SK-N-SH treated with all-trans-retinoic acid at 6 μM for 48 hours (cell line): ENCODE measurements around the gene CBLIF.
"Not testable (repeated sequence)": the region's sequence is repeated elsewhere in the genome, so short reads cannot be mapped to it uniquely, and the experiment has no call there.

Experiments
- ATAC-seq: fragments of 200-7000 bp; cut with Tn5 transposase; 3 replicates; pipeline ENCODE4 v1.9.1; 2020; ENCODE audit warnings: mild to moderate bottlenecking, moderate library complexity
- ARNTL ChIP-seq: fragments of 450-650 bp; formaldehyde crosslinking; IDR thresholded peaks from 2 replicates; pipeline ENCODE4 v1.5.0; 2020; ENCODE audit warnings: low read depth, mild to moderate bottlenecking, moderate library complexity, borderline replicate concordance
- BACH2 ChIP-seq: fragments of 250-450 bp; sonication (Bioruptor Pico); IDR thresholded peaks from 2 replicates; pipeline ENCODE4 v1.9.0; 2021; ENCODE audit warnings: mild to moderate bottlenecking, borderline replicate concordance
- CSDC2 ChIP-seq: fragments of 250-450 bp; sonication (Bioruptor Pico); IDR thresholded peaks from 2 replicates; pipeline ENCODE4 v1.5.0; 2020; ENCODE audit warnings: mild to moderate bottlenecking, moderate library complexity
- CSRNP3 ChIP-seq: fragments of 250-450 bp; sonication (Bioruptor Pico); IDR thresholded peaks from 2 replicates; pipeline ENCODE4 v1.5.1; 2021; ENCODE audit warnings: mild to moderate bottlenecking, moderate library complexity
- ESRRG ChIP-seq: fragments of 250-450 bp; sonication (Bioruptor Pico); IDR thresholded peaks from 2 replicates; pipeline ENCODE4 v1.6.1; 2021; ENCODE audit warnings: mild to moderate bottlenecking
- GLIS3 ChIP-seq: fragments of 250-450 bp; sonication (Bioruptor Pico); IDR thresholded peaks from 2 replicates; pipeline ENCODE4 v1.5.0; 2020; ENCODE audit warnings: mild to moderate bottlenecking, moderate library complexity
- ISL1 ChIP-seq: fragments of 250-450 bp; sonication (Bioruptor Pico); IDR thresholded peaks from 2 replicates; pipeline ENCODE4 v2.1.2; 2022; ENCODE audit warnings: mild to moderate bottlenecking, moderate library complexity
- OSR1 ChIP-seq: fragments of 250-450 bp; sonication (Bioruptor Pico); IDR thresholded peaks from 2 replicates; pipeline ENCODE4 v1.8.0; 2022; ENCODE audit warnings: moderate library complexity, mild to moderate bottlenecking, inconsistent platforms
- PPARA ChIP-seq: fragments of 250-450 bp; sonication (Bioruptor Pico); IDR thresholded peaks from 2 replicates; pipeline ENCODE4 v1.5.0; 2020; ENCODE audit warnings: mild to moderate bottlenecking, borderline replicate concordance
- RARB ChIP-seq: fragments of 250-450 bp; sonication (Bioruptor Pico); IDR thresholded peaks from 2 replicates; pipeline ENCODE4 v1.8.0; 2021; ENCODE audit warnings: mild to moderate bottlenecking, moderate library complexity
- SNAI2 ChIP-seq: fragments of 250-450 bp; sonication (Bioruptor Pico); IDR thresholded peaks from 2 replicates; pipeline ENCODE4 v1.5.0; 2020; ENCODE audit warnings: mild to moderate bottlenecking, moderate library complexity
- TCF4 ChIP-seq: fragments of 250-450 bp; sonication (Bioruptor Pico); IDR thresholded peaks from 2 replicates; pipeline ENCODE4 v1.8.0; 2021; ENCODE audit warnings: mild to moderate bottlenecking, moderate library complexity, borderline replicate concordance
- TOX ChIP-seq: fragments of 250-450 bp; sonication (Bioruptor Pico); IDR thresholded peaks from 2 replicates; pipeline ENCODE4 v1.8.0; 2021; ENCODE audit warnings: mild to moderate bottlenecking, moderate library complexity, borderline replicate concordance
- ZC3H10 ChIP-seq: fragments of 250-450 bp; sonication (Bioruptor Pico); IDR thresholded peaks from 2 replicates; pipeline ENCODE4 v1.5.1; 2021; ENCODE audit warnings: mild to moderate bottlenecking, moderate library complexity
- ZFP3 ChIP-seq: fragments of 250-450 bp; sonication (Bioruptor Pico); IDR thresholded peaks from 2 replicates; pipeline ENCODE4 v1.5.0; 2020; ENCODE audit warnings: mild to moderate bottlenecking, moderate library complexity
- ZFP30 ChIP-seq: fragments of 450-650 bp; formaldehyde crosslinking; IDR thresholded peaks from 2 replicates; pipeline ENCODE4 v1.5.0; 2022; ENCODE audit warnings: mild to moderate bottlenecking, moderate library complexity
- ZNF565 ChIP-seq: fragments of 450-650 bp; formaldehyde crosslinking; conservative IDR thresholded peaks from 2 replicates; pipeline ENCODE4 v1.5.0; 2020; ENCODE audit warnings: low read depth, mild to moderate bottlenecking, moderate library complexity
- ZNF70 ChIP-seq: fragments of 450-650 bp; formaldehyde crosslinking; IDR thresholded peaks from 2 replicates; pipeline ENCODE4 v1.5.0; 2020; ENCODE audit warnings: mild to moderate bottlenecking, moderate library complexity
- ZNF8 ChIP-seq: fragments of 450-650 bp; formaldehyde crosslinking; IDR thresholded peaks from 2 replicates; pipeline ENCODE4 v1.5.0; 2020; ENCODE audit warnings: mild to moderate bottlenecking, moderate library complexity
- TF ChIP-seq, protein P1 (sequence below): fragments of 250-450 bp; sonication (Bioruptor Pico); IDR thresholded peaks from 2 replicates; pipeline ENCODE4 v1.5.1; 2020; ENCODE audit warnings: low read depth, mild to moderate bottlenecking, moderate library complexity
- TF ChIP-seq, protein P2 (sequence below): fragments of 250-450 bp; sonication (Bioruptor Pico); IDR thresholded peaks from 2 replicates; pipeline ENCODE4 v1.8.0; 2020; ENCODE audit warnings: mild to moderate bottlenecking, moderate library complexity, borderline replicate concordance
- TF ChIP-seq, protein P3 (sequence below): fragments of 250-450 bp; sonication (Bioruptor Pico); IDR thresholded peaks from 2 replicates; pipeline ENCODE4 v1.5.0; 2020; ENCODE audit warnings: mild to moderate bottlenecking, moderate library complexity

CBLIF gene

GRCh38 chr11:59822989-59823566 is 22.2 kb downstream of the CBLIF start (continued):
- TF ChIP-seq ZC3H10 (no peak), RARB (CRISPR knock-in tag) (no peak), ZFP3 (no peak)
- TF ChIP-seq, protein P1, sequence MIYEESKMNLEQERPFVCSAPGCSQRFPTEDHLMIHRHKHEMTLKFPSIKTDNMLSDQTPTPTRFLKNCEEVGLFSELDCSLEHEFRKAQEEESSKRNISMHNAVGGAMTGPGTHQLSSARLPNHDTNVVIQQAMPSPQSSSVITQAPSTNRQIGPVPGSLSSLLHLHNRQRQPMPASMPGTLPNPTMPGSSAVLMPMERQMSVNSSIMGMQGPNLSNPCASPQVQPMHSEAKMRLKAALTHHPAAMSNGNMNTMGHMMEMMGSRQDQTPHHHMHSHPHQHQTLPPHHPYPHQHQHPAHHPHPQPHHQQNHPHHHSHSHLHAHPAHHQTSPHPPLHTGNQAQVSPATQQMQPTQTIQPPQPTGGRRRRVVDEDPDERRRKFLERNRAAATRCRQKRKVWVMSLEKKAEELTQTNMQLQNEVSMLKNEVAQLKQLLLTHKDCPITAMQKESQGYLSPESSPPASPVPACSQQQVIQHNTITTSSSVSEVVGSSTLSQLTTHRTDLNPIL = no peak
- TF ChIP-seq, all 23 proteins: peak for 0

GRCh38 chr11:59818572-59818971 is 26.7 kb downstream of the CBLIF start:
- ATAC-seq = no peak
- TF ChIP-seq BACH2 = no peak
- no peak for TF ChIP-seq RARB (CRISPR knock-in tag)
- TF ChIP-seq, protein P2, sequence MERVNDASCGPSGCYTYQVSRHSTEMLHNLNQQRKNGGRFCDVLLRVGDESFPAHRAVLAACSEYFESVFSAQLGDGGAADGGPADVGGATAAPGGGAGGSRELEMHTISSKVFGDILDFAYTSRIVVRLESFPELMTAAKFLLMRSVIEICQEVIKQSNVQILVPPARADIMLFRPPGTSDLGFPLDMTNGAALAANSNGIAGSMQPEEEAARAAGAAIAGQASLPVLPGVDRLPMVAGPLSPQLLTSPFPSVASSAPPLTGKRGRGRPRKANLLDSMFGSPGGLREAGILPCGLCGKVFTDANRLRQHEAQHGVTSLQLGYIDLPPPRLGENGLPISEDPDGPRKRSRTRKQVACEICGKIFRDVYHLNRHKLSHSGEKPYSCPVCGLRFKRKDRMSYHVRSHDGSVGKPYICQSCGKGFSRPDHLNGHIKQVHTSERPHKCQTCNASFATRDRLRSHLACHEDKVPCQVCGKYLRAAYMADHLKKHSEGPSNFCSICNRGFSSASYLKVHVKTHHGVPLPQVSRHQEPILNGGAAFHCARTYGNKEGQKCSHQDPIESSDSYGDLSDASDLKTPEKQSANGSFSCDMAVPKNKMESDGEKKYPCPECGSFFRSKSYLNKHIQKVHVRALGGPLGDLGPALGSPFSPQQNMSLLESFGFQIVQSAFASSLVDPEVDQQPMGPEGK (CRISPR knock-in tag) = no peak
- TF ChIP-seq, protein P1 = no peak
- TF ChIP-seq ARNTL (CRISPR knock-in tag) = no peak
- TF ChIP-seq CSRNP3 = no peak
- no peak for TF ChIP-seq OSR1 (CRISPR knock-in tag)
- TF ChIP-seq TOX (CRISPR knock-in tag) = no peak
- no peak for TF ChIP-seq GLIS3 (CRISPR knock-in tag)
- no peak for TF ChIP-seq ZNF70 (CRISPR knock-in tag)
- TF ChIP-seq ESRRG (CRISPR knock-in tag) = no peak
- TF ChIP-seq ZFP30 = no peak
- no peak for TF ChIP-seq ZNF565 (CRISPR knock-in tag)
- TF ChIP-seq TCF4 (CRISPR knock-in tag) = no peak
- no peak for TF ChIP-seq CSDC2
- TF ChIP-seq, protein P3, sequence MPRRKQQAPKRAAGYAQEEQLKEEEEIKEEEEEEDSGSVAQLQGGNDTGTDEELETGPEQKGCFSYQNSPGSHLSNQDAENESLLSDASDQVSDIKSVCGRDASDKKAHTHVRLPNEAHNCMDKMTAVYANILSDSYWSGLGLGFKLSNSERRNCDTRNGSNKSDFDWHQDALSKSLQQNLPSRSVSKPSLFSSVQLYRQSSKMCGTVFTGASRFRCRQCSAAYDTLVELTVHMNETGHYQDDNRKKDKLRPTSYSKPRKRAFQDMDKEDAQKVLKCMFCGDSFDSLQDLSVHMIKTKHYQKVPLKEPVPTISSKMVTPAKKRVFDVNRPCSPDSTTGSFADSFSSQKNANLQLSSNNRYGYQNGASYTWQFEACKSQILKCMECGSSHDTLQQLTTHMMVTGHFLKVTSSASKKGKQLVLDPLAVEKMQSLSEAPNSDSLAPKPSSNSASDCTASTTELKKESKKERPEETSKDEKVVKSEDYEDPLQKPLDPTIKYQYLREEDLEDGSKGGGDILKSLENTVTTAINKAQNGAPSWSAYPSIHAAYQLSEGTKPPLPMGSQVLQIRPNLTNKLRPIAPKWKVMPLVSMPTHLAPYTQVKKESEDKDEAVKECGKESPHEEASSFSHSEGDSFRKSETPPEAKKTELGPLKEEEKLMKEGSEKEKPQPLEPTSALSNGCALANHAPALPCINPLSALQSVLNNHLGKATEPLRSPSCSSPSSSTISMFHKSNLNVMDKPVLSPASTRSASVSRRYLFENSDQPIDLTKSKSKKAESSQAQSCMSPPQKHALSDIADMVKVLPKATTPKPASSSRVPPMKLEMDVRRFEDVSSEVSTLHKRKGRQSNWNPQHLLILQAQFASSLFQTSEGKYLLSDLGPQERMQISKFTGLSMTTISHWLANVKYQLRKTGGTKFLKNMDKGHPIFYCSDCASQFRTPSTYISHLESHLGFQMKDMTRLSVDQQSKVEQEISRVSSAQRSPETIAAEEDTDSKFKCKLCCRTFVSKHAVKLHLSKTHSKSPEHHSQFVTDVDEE (CRISPR knock-in tag) = no peak
- no peak for TF ChIP-seq ZNF8 (CRISPR knock-in tag)
- no peak for TF ChIP-seq ISL1 (CRISPR knock-in tag)

DNA sequence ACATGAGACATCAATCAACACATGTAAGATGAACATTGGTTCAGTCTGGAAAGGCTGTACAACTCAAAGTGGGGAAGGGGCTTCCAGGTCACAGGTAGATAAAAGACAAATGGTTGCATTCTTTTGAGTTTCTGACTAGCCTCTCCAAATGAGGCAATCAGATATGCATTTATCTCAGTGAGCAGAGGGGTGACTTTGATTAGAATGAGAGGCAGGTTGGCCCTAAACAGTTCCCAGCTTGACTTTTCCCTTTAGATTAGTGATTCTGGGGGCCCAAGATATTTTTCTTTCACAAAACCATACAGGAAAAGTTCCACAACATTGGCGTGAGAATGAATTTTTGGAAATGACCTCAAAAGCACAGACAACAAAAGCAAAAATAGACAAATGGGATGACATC is 28.9 kb downstream of the CBLIF start:
- not testable (repeated sequence) for ATAC-seq

- ATAC-seq = no peak
- TF ChIP-seq SNAI2 (CRISPR knock-in tag) (no peak), ARNTL (CRISPR knock-in tag) (no peak), PPARA (CRISPR knock-in tag) (no peak), ESRRG (CRISPR knock-in tag) (no peak), ZC3H10 (no peak), TCF4 (CRISPR knock-in tag) (no peak), OSR1 (CRISPR knock-in tag) (no peak), TOX (CRISPR knock-in tag) (no peak), ZNF70 (CRISPR knock-in tag) (no peak), BACH2 (no peak), CSDC2 (no peak), GLIS3 (CRISPR knock-in tag) (no peak), ZFP3 (no peak), ZNF565 (CRISPR knock-in tag) (no peak), ZFP30 (no peak)
- TF ChIP-seq, protein P3 (CRISPR knock-in tag) = no peak
- TF ChIP-seq, protein P2 (CRISPR knock-in tag) = no peak
Observed at GRCh38 chr11:59815754-59816153, 29.5 kb downstream of the CBLIF start.
